HEK293T (cell line): ENCODE results near the gene C1orf198.
"Not testable (repeated sequence)": the region's sequence is repeated elsewhere in the genome, so short reads cannot be mapped to it uniquely, and the experiment has no call there.

Source experiments
- CTCF ChIA-PET: fragments of 350-600 bp; formaldehyde crosslinking; extraction: SDS; loops from one replicate; lab custom pipeline; 2021; ENCODE audit warnings: antibody characterized with exemption, inconsistent platforms; lab: Yijun Ruan, JAX
- POLR2A ChIA-PET: fragments of 350-600 bp; formaldehyde crosslinking; extraction: SDS; loops from one replicate; lab custom pipeline; 2020; ENCODE audit warnings: antibody characterized with exemption, inconsistent platforms; lab: Yijun Ruan, JAX
- DNase-seq: peaks from one replicate; pipeline ENCODE4 v3.0.0; 2012; ENCODE audit warnings: mixed read lengths; ENCODE audit errors: extremely low spot score
- ARNT ChIP-seq: fragments of 450-650 bp; IDR thresholded peaks from 2 replicates; pipeline ENCODE4 v1.6.1; 2017; ENCODE audit warnings: mild to moderate bottlenecking
- BHLHE40 ChIP-seq: fragments of 450-650 bp; IDR thresholded peaks from 2 replicates; pipeline ENCODE4 v1.6.1; 2016; ENCODE audit warnings: mild to moderate bottlenecking, moderate library complexity, borderline replicate concordance
- CTBP1 ChIP-seq: fragments of 450-650 bp; IDR thresholded peaks from 2 replicates; pipeline ENCODE4 v1.6.1; 2016; ENCODE audit warnings: borderline replicate concordance
- ELF4 ChIP-seq: fragments of 450-650 bp; IDR thresholded peaks from 2 replicates; pipeline ENCODE4 v1.6.1; 2017; ENCODE audit warnings: antibody characterized with exemption
- FOXA1 ChIP-seq: fragments of 450-650 bp; IDR thresholded peaks from 2 replicates; pipeline ENCODE4 v1.6.1; 2016; ENCODE audit warnings: mild to moderate bottlenecking
- FOXK2 ChIP-seq: fragments of 450-650 bp; IDR thresholded peaks from 2 replicates; pipeline ENCODE4 v1.6.1; 2016; ENCODE audit warnings: mild to moderate bottlenecking
- FOXM1 ChIP-seq: fragments of 450-650 bp; IDR thresholded peaks from 2 replicates; pipeline ENCODE4 v1.6.1; 2017; ENCODE audit warnings: mild to moderate bottlenecking, borderline replicate concordance
- HDGF ChIP-seq: fragments of 450-650 bp; IDR thresholded peaks from 2 replicates; pipeline ENCODE4 v1.6.1; 2017; ENCODE audit warnings: antibody characterized with exemption, borderline replicate concordance
- L3MBTL2 ChIP-seq: fragments of 450-650 bp; conservative IDR thresholded peaks from 2 replicates; pipeline ENCODE4 v1.6.1; 2016; ENCODE audit warnings: mild to moderate bottlenecking
- LEF1 ChIP-seq: fragments of 450-650 bp; IDR thresholded peaks from 2 replicates; pipeline ENCODE4 v1.6.1; 2017; ENCODE audit warnings: mild to moderate bottlenecking, borderline replicate concordance
- NFRKB ChIP-seq: fragments of 450-650 bp; IDR thresholded peaks from 2 replicates; pipeline ENCODE4 v1.6.1; 2016; ENCODE audit warnings: mild to moderate bottlenecking, moderate library complexity
- SP1 ChIP-seq: fragments of 450-650 bp; IDR thresholded peaks from 2 replicates; pipeline ENCODE4 v1.6.1; 2017
- SUZ12 ChIP-seq: fragments of 450-650 bp; IDR thresholded peaks from 2 replicates; pipeline ENCODE4 v1.6.1; 2016; ENCODE audit warnings: mild to moderate bottlenecking
- TARDBP ChIP-seq: fragments of 450-650 bp; IDR thresholded peaks from 2 replicates; pipeline ENCODE4 v1.6.1; 2016
- ZNF384 ChIP-seq: fragments of 450-650 bp; IDR thresholded peaks from 2 replicates; pipeline ENCODE4 v1.6.1; 2016
- TF ChIP-seq, protein P1 (sequence below): fragments of 450-650 bp; IDR thresholded peaks from 2 replicates; pipeline ENCODE4 v1.6.1; 2016

The C1orf198 gene

DNA sequence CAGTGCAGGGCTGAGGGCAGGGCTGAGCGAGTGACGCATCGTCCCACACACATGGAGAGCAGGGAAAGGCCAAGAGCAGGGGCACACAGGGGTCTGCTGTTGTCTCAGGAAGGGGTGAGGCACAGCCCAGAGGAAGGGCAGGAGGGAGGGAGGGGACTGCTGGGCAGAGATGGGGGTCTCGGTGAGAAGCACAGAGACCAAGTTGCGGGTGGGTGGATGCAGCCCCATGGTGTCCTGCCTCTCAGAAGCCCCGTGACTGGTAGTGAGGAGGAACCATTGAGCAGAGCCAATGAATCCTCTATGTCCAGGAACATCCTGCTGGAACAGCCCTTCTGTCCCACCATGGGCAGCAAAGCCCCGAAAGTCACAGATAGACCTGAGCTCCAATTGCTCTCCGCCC lies 17.8 kb downstream of the C1orf198 start:
- CTCF ChIA-PET, result no interaction called here
- no peak for DNase-seq
- POLR2A ChIA-PET, result no interaction called here
- TF ChIP-seq FOXM1, result no peak
- TF ChIP-seq ZNF384, result no peak
- no peak for TF ChIP-seq CTBP1

DNA sequence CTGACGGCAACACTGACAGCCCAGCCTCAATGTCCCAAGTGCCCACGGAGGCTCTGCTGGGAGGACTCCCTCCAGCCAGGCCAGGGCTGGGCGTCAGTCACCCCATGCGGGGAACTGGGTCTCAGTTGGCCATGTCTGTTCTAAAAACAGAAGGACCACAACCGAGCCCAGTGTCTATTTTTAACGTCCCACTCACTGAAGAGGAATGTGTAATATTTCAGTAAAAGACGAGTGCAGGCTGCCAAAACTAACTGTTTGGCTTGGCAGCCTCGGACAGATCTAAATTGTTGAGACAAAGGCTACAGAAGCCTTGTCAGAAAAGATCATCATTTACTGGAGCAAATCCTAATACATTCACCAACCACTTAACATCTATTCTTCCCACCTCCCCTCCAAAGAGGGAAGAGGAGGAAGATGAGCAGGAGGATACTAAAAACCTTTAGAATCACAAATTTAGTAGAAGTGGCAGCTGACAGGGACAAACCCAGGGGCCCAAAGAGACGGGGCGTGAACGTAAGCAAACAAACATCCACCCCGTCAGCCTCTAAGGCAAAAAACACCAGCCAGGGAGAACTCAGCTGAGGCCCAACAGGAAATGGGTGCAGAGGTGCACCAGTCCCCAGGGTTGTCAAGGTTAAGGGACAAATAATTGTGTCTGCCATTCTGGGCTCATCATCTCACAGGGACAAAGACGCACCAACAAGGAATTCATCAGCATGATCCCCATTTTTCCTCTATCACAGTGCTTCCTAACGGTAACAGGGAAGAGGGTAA lies 18.7 kb downstream of the C1orf198 start:
- POLR2A ChIA-PET, result no interaction called here

DNA sequence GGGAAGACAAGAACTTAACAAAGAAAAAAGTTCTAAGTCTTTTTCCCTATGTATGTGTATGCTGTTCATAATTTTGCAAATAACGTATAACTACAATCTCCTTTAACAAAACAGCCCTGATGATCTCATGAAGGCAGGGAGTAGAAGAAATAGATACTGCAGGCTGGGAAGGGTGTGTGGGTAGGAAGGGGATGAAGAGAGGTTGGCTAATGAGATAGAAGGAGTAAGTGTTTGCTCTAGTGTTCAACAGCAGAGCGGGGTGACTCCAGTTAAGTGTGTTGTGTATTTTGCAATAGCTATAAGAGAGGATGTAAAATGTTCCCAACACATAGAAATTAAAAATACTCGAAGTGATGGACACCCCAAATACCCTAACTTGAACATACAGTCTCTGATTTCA lies 20.1 kb downstream of the C1orf198 start:
- ChIA-PET CTCF (no interaction called here), POLR2A (interaction anchor here (0.5 to 0.6 kb wide), 2 partner anchors 21 to 453 kb away, joined by 3 read pairs; no protein-coding TSS in a partner anchor)
- no peak for TF ChIP-seq FOXA1
- no peak for TF ChIP-seq BHLHE40
- TF ChIP-seq SUZ12, result no peak
- no peak for TF ChIP-seq TARDBP
- no peak for TF ChIP-seq FOXK2
- TF ChIP-seq, protein P1, sequence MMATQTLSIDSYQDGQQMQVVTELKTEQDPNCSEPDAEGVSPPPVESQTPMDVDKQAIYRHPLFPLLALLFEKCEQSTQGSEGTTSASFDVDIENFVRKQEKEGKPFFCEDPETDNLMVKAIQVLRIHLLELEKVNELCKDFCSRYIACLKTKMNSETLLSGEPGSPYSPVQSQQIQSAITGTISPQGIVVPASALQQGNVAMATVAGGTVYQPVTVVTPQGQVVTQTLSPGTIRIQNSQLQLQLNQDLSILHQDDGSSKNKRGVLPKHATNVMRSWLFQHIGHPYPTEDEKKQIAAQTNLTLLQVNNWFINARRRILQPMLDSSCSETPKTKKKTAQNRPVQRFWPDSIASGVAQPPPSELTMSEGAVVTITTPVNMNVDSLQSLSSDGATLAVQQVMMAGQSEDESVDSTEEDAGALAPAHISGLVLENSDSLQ, result no peak
- no peak for TF ChIP-seq SP1
- TF ChIP-seq LEF1, result no peak
- no peak for TF ChIP-seq FOXM1
- TF ChIP-seq L3MBTL2, result no peak
- TF ChIP-seq ZNF384, result no peak
- TF ChIP-seq ARNT, result no peak
- no peak for TF ChIP-seq HDGF
- no peak for TF ChIP-seq ELF4
- DNase-seq, result no peak

More for the DNA sequence above, 18.7 kb downstream of the C1orf198 start:
- CTCF ChIA-PET, result no interaction called here
- no peak for DNase-seq
- TF ChIP-seq, protein P1, result no peak
- no peak for TF ChIP-seq TARDBP
- TF ChIP-seq ARNT, result no peak
- TF ChIP-seq FOXK2, result no peak
- no peak for TF ChIP-seq CTBP1
- TF ChIP-seq HDGF, result no peak
- TF ChIP-seq ELF4, result no peak
- no peak for TF ChIP-seq FOXM1
- TF ChIP-seq NFRKB, result no peak
- no peak for TF ChIP-seq BHLHE40
- no peak for TF ChIP-seq SUZ12
- no peak for TF ChIP-seq LEF1

DNA sequence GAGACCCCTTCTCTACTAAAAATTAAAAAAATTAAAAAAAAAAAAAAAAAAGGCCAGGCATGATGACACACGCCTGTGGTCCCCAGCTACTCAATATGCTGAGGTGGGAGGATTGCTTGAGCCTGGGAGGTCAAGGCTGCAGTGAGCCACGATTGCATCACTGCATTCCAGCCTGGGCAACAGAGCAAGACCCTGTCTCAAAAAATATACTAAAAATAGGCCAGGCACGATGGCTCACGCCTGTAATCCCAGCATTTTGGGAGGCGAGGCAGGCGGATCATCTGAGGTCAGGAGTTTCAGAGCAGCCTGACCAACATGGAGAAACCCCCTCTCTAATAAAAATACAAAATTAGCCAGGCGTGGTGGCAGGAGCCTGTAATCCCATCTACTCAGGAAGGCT lies 23.1 kb downstream of the C1orf198 start:
- CTCF ChIA-PET, result not testable (repeated sequence)

DNA sequence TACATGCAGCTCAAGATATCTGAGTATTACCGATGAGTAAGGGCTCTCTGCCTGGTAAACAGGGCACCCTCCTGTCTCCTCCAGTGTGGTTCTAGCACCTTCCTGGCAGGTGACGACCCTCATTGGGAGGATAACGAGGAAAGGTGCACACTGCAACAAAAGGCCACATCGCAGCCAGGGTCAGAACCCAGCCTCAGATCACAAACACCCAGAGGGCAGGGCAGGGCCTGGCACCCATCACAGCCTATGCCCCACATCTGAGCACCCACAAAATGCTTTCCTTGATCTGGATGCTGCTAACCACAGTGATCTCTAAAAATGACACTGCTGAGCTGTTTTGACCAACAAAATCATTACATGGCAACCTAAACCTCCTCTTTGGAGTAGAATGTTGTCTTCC lies 23.8 kb downstream of the C1orf198 start:
- TF ChIP-seq FOXM1 (no peak), SP1 (no peak), ELF4 (no peak), BHLHE40 (no peak), NFRKB (no peak), SUZ12 (no peak), HDGF (no peak), ARNT (no peak), L3MBTL2 (no peak), FOXA1 (no peak), CTBP1 (no peak), ZNF384 (no peak), TARDBP (no peak), LEF1 (no peak), FOXK2 (no peak)
- TF ChIP-seq, protein P1, result no peak
- DNase-seq, result no peak
- ChIA-PET POLR2A (no interaction called here), CTCF (no interaction called here)

More for the DNA sequence above, 23.1 kb downstream of the C1orf198 start:
- POLR2A ChIA-PET, DNase-seq: not testable (repeated sequence)

DNA sequence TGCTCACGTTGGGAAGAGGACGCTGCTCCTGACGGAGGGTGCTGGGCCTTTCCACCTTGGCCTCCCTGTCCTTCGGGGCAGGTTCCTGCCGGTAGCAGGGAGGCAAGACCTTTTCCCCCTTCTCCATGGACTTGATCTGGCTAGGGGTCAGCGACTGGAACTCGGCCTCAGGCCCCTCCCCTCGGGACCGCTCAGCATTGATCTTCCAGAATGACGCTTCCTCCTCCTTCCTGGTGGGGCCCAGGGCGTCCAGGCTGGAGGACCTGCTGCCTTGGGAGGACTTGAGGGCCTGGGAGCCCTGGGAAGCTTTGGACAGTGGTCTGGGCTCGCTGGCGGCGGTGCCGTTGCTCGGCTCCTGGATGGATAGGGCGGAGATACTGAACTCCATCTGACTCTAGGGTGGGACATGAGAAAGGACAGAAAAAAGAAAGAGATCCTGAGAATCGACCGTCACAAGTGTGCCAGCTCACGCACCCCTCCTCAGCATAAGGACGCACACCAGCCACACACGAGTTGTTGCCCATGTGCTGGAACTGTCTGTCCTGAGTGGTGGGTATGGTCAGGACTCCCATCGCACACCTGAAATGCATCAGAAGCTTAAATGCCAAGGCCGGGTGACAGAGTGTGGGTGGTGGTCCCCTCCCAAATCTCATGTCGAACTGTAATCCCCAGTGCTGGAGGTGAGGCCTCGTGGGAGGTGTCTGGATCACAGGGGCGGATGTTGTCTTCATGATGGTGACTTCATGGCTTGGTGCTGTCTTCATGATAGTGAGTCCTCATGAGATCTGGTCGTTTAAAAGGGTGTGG lies 24.6 kb downstream of the C1orf198 start:
- CTCF ChIA-PET, result no interaction called here
- POLR2A ChIA-PET, result no interaction called here
- DNase-seq, result no peak
- TF ChIP-seq FOXA1 (no peak), HDGF (no peak), LEF1 (no peak), FOXK2 (no peak), BHLHE40 (no peak), SP1 (no peak), FOXM1 (no peak), L3MBTL2 (no peak), ZNF384 (no peak), ARNT (no peak), SUZ12 (no peak), ELF4 (no peak), CTBP1 (no peak), TARDBP (no peak)
- TF ChIP-seq, protein P1, result no peak
